HG03521 (cell line): ENCODE measurements around the gene WARS2.

Experiments used
- ATAC-seq: cut with Tn5 transposase; IDR thresholded peaks from one replicate; pipeline ENCODE4 v1.9.1; 2021; ENCODE audit warnings: mild to moderate bottlenecking, moderate library complexity; ENCODE audit not compliant: unreplicated experiment

The WARS2 gene

GRCh38 chr1:118986555-118987467, 153.6 kb downstream of the WARS2 start:
- no peak for ATAC-seq

- no peak for ATAC-seq
These were observed 154.6 kb downstream of the WARS2 start for GRCh38 chr1:118985640-118986554.

DNA sequence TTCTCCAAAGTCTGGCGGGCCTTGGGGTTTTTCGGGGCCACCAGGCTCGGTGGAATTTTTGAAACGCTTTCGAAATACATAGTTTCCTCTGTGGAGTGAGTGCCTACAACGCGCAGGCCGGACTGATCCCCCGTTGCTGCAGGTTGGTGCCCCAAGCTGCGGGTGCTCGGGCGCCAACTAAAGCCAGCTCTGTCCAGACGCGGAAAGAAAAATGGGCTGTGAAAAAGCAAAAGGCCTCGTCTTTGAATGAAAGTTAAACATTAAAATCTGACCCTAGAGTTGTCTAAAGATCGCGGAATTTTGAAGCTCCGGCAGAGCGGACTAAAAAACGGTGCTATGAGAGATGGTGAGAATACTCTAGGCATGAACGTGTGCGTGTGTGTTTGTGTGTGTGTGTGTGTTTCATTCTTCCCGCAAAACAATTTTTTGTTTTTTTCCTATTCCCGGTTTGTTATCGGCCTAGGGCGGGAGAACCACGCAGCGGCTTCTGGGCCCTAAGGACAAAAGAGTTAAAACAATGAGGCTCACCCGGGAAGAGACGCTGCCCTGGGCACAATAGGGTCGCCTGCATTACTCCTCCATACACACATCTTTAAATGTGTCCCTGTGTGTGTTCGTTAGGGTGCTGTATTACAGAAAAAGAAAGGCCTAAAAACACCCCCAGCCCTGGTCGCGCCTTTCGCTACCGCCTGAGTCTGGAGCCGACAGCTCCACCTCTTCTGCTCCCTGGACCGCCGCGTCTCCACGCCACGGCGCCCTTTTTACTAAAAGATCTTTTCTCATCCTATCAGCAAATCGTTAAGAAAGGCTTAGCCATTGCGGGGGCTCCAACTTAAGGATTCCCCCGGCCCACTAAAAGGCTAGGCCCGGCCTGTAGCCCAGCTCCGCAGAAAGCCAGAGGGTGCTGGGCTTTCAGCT, 155.5 kb downstream of the WARS2 start:
- no peak for ATAC-seq

DNA sequence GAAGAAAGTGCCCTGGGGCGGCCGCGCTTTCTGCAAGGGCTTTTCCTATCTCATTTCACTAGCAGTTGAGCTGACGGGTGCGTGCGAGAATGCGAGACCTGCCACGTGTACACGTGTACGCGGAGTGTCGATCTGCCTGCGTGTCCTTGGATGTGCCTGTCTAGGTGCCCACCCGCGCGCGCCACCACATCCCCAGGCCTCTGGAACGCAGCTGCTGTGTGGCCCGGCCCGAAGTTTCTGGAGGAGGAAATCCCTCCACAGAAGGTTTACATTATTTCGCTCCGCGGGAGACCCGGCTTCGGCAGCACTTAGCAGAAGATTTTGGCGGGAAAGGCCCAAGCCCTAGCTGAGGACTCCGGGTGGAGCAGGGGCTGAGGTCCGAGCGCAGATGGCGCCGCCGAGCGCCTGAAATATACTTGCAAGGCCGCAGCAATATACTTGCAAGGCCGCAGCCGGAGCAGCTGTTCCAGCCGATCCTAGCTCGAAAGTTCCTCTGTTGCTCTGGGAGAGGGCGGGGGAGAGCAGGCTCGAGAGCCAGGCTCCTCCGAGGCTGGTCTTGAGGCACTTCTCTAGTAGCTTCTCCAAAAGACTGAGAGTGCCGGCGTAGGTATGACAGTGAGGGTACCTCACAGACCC, 156.2 kb downstream of the WARS2 start:
- no peak for ATAC-seq

DNA sequence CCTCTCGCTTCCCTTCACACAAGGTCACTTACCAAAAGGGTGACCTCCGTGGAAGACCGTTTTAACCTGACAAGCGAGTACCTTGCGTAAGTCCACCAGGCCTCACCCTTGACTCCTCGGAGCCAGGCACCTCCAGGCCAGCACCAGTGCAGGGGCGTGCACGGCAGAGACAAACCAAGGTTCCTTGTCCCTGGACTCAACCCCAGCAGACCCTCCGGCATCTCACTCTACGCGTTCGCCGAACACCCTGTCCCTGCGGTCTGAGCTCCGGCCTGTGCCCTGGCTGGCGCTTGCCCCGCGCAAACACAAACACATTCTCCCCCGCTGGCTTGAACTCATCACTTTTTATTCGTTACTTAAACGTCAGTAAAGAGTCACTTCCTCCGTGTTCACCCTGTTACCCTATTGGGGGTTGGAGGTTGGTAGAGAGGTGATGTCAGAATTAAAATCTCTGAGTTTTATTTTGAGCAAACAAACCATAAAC, 156.9 kb downstream of the WARS2 start:
- ATAC-seq = no peak

GRCh38 chr1:118982821-118983557, 157.5 kb downstream of the WARS2 start:
- ATAC-seq = no peak

DNA sequence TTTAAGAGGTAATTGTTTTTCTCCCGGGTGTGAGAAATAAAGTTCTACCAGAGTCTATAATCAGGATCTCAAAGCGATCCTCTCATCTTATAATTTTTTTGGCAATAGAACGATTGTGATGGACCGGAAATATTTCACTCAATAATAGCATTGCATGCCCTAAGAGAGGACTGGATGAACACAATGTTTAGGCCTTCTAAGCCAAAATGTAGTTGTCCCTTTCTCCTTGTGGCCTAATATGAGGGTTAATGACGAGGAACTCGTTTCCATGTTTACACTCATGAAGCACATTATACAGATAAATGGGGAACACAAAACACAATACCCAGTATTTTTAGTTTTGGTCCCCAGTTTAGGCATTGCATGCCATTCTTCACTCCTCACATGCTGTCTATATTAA, 158.2 kb downstream of the WARS2 start:
- no peak for ATAC-seq

DNA sequence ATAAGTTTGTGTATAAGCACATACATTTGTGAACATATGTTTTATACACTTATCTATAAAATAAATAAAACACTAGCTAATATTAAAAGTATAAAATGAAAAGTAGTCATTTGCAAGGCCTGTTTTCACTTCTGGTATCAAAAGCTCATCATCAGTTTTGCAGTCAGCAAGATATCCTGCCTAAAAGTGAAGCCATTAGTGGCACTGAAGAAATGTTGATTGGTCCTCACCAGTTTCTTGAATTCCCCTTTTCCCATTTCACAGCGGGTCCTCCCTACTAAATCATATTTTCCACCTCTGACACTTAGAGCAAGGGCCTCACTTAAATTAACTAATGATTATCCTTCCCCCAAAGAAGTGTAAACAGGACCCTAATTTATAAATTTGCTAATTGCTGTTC, 159.0 kb downstream of the WARS2 start:
- ATAC-seq = no peak
